Activated CD4-positive, alpha-beta T cell treated with anti-CD3 and anti-CD28 coated beads, Interleukin-2, amount 50 U/mL, for 1 hour (primary cell): ENCODE results near the gene RBM12.
A peak's percentile ranks its signal among the peaks of the same experiment; 100 is the strongest.

Experiments used
- DNase-seq: peaks from one replicate; pipeline ENCODE4 v3.0.0-alpha.2; 2020

Gene RBM12

DNA sequence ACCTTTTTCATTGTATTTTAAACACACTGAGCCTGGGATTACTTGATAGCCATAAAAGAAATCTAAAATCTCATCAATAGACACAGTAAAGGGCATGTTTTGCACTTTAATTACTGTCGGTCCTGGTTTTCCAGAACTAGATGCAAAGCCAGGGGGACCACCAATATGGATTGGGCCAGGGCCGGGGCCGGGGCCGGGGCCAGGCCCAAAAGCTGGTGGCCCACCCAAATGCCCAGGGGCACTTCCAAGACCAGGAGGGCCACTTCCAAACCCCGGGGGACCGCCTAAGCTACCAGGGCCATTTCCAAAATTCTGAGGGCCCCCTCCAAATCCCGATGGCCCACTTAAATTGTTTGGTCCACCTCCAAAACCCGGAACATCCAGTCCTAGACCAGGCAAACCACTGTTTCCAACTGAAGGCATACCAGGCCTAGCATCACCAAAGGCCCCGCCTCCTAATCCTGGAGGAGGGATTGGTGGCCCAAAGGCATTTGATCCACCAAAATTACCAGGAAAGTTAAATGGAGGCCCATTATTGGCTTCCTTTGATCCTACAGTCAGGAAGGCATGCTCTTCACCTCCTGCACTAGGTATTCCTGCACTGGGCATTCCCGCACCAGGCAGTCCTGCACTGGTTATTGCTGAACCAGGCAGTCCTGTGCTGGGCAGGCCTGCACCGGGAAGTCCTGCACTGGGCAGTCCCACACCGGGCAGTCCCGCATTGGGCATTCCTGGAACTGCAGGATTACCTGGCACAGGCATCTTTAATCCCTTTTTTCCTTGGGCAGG lies 11.9 kb downstream of the RBM12 start:
- no peak for DNase-seq

DNA sequence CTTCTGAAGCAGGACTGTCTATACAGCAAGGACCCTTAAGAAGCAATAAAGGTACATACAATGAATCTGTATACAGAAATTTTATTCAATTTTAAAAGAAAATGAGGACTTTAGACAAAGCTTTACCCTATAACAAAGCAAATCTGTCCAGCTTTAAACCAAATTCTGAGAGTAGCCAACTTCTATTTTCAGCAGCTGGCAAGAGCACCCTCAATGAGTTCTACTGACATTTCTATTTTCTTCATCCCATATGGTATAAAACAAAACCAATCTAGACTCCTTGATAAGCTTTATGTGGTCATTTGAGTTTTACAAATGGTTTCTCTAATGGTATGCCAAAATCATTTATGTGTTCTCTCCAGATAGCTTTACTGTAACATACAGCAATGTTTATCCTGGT lies 12.7 kb downstream of the RBM12 start:
- DNase-seq, result no peak

DNA sequence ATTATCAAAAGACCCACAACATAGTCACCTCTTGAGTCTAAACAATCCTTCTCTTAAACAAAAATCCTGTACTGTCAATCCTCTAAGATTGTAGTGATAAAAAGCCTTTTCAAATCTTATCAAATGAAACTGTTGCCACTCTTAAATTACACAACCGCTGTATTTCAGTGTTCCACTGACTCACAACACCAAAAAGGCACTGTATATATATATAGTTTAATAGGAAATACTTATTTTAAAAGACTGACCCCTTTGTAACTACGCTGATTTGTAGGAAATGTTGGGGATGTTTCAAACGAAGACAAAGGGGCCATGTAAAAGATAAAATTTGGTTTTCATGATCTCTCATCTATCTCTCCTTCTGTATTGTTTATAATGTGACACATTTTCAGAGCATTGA lies 14.1 kb downstream of the RBM12 start:
- DNase-seq, result no peak

DNA sequence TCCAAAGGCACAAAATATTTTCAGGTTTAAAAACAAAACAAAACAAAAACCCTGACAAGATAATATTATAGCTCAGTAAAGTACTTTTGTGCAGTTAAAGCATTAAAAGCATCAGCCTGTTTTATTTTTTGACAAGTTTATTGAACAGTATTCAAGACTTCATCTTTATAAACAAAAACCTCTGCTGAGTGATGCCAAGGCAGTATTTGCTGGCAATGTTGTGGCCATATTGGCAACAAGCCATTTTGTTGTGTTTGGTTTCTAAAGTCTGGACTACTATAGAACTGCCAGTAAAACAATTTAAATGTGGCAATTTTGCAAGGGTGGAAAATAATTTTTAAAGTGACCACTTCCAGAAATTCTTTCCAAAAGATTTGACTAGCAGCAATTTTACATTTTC lies 15.9 kb downstream of the RBM12 start:
- DNase-seq, result no peak

DNA sequence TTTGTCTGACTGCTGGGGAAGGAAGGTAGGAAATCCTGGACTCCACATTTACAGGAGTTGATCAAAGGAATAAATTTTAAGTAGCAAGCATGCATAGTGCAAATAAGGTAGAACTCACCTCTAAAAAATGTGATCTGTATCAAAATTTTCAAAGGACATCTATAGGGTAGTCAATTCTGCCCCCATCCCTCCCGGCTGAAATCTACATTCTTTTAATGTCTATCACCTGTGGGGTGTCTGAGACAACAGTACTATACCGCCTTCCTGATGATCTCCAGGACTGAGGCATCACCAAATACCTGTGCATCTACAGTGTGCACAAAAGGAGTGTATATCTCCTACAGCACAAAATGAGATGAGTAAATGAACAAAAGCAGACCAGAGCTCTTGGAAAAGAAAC lies 19.9 kb downstream of the RBM12 start:
- no peak for DNase-seq

DNA sequence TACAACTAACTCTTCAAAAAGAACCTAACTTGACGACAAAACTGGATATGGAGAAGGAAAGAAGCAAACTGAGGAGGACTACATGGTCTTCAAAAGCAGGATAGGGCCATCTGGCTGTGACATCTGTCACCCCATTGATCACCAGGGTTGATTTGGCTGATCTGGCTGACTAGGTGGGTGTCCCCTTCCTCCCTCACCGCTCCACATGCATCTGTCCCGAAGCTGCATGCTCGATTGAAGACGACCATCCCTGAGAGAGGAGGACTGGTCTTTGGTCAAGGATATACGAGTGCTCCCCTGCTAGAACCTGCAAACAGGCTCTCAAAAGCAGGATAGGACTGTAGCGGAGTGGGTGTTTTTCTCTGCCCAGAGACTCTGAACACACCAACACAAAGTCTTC lies 21.7 kb downstream of the RBM12 start:
- DNase-seq, result no peak

DNA sequence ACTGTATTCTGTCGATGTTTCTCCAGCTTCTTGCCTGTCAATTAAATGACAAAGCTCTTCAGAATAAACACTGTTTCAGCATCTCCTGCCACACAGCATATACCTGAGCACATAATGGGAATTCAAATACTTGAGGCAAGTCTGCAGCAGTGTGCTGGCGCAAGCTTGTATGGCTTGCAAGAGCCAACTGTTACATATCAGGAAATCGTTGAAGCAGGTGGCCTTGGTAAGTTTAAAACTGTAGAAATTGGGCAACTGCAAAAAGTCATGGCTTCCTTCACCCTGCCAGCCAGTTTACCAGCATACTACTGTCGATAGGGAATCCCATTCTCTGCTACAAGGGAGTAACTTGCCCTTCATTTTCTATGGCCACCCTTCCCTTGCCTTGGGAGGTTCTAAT lies 23.0 kb downstream of the RBM12 start:
- DNase-seq, result no peak

DNA sequence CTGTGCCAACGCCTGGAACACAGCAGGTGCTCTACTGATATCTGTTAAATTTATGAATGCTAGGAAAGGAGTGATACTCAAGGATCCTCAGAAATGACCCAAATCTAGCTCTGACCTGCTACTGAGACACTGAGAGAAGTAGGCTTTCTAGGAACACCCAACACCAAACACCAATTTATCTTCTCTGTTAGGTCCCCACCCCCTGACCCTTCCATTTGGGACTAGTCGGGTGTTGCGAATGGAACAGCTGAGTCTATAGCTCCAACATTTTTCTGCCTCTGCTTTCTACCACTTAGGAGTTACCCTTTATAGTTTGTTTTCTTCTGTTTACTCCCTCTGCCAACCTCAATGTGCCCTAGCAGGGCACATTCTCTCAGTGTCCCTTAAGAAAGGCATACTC lies 24.0 kb downstream of the RBM12 start:
- DNase-seq, result no peak

DNA sequence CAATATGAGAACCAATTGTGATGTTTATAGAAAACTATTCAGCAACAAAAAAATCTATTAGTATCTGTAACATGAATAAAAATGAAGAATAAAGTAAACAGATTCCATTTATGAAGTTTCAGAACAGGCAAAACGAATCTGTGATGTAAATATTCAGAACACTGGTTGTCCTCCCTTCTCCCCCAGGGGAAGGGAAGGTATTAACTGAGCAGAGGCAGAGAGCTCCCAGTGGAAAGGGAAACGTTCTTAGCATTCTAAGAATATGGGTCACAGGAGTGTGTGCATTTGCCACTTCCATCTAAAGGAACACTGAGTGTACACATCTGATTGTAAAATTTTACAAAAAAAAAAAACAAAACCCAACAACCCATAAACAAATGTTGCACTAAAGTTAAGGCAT lies 25.9 kb downstream of the RBM12 start:
- no peak for DNase-seq

DNA sequence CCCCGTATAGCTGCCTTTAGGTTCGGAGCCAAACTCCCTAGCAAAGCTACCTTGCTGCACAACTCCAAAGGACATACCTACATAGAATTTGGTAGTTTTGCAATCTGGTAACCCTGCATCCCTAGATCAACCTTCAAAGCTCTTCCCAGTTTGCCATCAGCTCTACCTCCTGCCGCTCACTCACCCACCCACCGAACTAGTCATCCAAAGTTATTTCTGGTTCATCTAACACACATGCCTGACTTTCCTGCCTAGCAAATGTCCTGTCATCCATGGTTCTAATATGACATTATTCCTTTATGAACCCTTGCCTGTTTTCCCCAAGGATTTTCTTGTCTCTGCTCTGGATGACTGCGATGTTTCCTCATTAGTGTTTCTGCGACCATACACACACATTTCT lies 27.4 kb downstream of the RBM12 start:
- DNase-seq, result no peak

DNA sequence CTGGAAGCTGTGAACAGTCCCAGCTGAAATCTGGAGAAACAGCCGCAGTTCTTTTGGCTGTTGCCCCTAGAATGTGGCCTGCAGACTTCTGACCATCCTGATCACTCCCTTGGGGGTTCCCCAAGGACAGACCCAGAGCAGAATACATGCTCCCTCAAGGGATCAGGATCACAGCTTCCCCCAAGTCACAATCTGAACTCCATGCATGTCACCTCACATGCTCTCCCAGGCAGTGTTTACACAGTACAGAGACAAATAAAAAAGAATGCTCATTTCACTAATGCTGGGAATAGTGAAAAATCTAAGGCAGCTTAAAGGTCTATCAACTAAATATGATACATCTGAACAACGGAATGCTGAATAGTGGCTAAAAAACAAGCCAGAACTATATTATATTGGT lies 28.6 kb downstream of the RBM12 start:
- DNase-seq, result no peak

DNA sequence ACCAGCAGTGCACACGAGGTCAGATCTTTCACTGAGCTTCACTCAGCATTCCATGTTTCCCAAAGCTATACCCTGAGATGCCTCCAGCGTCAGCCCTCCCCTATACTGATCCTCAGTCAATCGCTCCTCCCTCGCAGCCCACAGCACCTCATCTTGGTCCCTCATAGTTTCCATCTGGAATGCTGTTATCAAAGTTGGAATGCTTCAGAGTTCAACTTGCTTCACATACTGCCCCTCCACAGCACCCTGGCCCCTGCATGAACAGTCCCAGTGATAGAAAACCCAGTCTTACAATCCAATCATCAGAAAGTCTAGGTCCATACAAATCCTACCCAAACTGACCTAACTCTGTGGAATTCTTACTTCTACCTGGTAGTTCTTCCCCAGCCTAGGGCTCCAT lies 29.0 kb downstream of the RBM12 start:
- no peak for DNase-seq

DNA sequence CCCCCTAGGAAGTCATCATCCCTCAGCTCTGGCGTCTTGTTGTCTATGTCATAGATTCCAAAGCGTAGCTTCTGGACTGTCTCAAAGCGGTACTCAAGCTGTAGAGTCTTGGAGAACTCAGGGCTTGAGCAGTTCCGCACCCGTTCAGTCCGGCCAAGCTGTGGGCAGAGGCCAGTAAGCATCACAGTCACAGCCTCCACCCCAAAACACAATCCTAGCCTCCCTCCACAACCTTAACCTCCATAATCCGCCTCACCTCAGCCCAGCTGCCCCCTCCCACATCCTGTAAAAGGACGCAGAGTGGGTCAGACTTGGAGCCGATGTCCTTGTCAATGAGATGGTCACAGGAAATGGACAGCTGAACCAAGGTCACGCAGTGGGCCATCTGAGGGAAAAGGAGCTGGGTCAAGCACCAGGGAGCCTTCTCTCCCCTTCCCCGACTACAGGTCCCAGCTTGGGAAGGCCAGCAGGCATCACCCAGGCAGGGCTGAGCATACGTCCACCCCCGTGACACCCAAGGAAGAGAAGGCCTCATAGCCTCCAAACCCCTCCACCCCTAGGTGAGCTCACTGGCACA lies 32.1 kb downstream of the RBM12 start:
- no peak for DNase-seq

DNA sequence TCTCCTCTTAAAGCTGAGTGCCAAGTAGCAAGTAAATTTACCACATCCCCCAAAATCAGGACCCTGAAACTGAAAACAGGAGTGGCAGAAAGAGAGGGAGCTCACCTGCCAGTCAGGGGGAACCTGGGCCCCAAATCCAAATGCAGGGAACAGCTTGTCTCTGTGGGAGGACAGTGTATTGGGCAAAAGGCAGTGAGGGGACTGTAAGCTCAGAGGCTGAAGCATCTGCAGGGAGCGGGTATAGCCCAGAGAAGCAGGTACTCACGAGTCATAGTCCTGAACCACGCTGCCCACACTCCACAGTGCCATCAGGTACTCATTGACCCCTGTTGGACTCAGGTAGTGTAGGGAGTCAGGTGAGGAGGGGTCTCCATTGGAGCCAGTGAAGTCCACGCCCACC lies 34.1 kb downstream of the RBM12 start:
- DNase-seq, result no peak

DNA sequence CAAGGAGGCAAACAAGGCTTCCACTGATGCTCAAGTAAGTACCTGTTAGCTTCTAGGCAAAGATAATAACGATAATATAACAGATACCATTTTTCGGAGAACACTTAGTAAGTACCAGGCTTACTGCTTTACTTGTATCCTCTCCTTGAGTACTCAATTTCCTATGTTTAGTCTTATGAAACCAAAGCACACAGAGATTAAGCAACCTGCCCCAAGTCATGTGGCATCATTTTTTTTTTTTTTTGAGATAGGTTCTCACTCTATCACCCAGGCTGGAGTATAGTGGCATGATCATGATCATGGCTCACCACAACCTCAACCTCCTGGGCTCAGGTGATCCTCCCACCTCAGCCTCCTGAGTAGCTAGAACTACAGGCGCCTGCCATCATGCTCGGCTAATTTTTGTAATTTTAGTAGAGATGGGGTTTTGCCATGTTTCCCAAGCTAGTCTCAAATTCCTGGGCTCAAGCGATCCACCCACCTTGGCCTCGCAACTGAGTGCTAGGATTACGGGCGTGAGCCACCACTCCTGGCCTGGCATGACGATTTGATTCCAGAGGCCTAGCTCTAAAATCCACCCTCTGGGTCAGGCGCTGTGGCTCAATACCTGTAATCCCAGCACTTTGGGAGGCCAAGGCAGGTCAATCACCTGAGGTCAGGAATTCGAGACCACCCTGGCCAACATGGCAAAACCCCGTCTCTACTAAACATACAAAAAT lies 35.1 kb downstream of the RBM12 start:
- no peak for DNase-seq

DNA sequence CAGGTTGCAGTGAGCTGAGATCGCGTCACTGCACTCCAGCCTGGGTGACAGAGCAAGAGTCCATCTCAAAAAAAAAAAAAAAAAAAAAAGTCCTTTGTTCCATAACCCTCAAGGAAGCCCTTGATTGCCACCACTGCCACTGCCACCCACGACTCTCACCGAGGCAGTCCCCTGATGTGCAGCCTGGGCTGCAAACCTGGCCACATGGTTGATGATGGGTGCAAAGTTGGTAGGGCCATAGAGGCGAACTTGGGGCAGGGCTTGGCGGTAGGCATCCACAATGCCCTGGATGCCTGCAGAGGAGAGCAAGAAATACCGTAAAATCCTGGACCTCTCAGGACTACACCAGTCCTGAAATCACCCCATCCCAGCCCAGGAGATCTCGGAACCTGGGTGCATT lies 37.6 kb downstream of the RBM12 start:
- no peak for DNase-seq

DNA sequence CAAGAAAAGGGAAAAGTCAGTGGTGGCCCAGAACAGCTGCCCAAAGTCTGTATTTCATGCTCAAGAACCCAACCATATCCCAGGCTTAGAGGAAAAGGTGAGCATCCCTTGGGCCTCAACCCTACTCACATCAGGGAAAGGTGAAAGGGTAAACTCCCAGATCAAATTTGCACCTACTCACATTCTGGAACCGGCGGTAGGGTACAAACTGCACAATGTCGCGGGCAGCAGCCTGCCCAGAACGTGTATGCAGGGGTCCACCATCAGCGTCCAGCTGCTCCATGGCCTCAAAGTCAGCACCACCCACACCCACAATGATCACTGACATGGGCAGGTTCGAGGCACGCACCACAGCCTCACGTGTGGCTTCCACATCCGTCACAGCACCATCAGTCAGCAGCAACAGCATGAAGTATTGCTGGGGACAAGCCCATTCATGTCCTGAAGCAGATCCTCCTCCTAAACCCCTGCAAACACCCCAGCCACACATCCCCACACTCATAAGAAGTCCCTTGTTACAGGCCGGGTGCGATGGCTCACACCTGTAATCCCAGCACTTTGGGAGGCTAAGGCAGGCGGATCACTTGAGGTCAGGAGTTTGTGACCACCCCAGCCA lies 38.2 kb downstream of the RBM12 start:
- DNase-seq, result no peak

DNA sequence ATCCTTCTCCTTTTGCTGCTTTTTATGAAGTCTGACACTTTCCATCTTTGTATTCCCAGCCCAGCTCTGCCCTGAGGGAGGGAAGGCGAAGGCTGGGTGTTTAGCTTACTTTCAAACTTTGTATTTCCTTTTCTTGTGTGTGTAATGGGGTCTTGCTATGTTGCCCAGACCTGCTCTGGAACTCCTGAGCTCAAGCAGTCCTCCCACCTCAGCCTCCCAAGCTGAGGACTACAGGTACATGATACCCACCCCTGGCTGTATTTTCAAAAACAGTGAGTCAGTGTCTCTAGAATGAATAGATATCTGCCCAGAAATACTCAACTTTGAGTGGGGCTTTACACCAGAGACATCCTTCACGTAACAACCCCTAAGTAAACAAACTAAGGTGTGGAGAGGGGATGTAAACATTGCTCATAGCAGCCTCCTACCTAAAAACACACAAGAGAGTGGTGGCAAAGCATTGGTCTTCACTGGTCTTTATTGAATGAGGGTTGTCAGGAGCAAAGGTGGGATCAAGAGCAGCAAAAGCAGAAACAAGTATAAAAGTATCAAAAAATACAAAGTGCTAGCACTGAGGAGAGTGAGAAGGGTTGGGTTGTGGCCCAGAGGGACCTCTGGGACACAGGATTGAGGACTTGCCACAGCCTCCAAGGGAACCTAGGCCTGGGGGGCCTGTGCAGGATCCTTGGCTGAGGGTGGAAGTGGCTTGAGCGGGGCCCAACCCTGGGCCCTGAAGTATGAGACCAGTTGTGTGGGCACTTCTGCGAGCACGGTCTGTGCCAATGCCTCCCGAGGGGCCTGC lies 38.9 kb downstream of the RBM12 start:
- no peak for DNase-seq

DNA sequence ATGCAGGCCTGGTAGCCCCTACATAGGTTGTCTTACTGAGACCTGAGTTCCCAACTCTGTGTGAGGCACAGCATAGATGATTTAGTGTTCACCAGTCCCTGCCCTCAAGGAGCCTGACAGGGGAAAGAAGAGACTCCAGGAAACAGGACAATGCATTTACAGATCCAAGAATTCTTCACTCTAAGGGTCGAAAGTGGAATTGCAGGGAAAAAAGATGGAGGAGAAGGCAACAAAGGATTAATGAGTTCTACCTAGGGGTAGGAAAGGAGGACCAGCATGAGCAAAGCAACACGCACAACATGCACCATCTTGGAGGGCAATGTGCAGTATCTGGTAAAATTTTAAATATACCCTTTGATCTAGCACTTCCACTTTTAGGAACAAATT lies 43.1 kb downstream of the RBM12 start:
- no peak for DNase-seq

DNA sequence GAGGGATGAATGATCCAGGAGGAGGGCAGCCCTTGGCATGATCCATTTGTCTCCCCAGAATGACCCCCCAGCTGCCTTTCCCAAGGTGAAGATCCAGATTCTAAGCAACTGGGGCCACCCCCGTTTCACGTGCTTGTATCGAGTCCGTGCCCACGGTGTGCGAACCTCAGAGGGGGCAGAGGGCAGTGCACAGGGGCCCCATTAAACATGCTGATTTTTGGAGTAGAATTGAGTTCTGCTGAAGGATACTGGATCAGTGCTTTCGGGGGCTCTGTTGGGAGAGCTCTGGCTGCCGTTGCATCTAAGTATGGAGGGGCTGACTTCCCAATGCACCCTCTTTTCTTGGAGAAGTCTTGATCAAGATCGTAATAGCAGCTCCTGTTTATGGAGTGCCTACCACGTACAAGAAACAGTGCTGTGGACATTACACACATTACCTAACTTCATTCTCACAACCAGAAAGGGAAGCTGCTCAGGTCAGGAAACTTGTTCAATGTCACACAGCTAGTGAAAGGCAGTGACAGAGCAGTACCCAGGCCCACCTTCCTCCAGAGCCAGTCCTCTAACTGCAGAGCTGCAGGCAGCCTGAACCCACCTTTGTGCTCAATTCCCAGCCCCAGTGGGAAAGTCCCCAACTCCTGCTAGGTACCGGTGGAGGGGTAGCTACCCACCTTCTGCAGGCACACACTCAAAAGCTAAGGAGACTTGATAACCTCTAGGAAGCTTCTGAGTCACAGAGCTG lies 43.7 kb downstream of the RBM12 start:
- DNase-seq, result no peak

DNA sequence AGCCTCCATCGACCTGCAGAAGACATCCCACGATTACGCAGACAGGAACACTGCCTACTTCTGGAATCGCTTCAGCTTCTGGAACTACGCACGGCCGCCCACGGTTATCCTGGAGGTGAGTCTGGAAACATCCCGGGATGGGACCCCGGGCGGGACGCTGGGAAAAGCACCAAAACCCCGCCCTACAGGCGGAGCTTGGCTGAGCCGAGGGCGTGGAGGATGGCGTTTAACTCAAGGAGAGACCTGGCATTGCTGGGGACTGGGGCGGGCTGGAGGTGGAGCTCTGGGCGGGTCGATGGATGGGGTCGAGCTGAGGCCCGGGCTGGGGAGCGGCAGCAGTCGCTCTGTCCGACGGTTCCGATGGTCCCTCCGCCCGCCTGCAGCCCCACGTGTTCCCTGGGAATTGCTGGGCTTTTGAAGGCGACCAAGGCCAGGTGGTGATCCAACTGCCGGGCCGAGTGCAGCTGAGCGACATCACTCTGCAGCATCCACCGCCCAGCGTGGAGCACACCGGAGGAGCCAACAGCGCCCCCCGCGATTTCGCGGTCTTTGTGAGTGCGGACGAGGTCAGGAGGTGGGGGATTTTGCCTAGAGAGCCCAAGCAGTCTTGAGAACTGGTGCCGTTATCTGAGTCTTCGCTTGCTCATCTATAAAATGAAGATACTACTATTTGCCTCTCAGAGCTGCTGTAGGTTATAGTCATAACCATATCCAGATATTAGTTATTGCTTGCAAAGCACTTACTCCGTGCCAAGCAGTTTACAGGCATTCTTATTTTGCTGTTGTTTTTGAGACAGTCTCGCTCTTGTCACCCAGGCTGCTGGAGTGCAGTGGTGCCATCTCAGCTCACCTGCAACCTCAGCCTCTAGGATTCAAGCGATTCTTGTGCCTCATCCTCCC lies 45.3 kb downstream of the RBM12 start:
- DNase-seq, result peak; percentile 77
